OCI-LY7 (cell line): ENCODE measurements around the gene PTH1R.

Experiments used
- EZH2phosphoT487 ChIP-seq: fragments of 200-600 bp; sonication (generic); IDR thresholded peaks from 2 replicates; pipeline ENCODE4 v1.6.1; 2018; ENCODE audit warnings: low read depth, borderline replicate concordance, mild to moderate bottlenecking, mixed run types, antibody characterized with exemption, low read length, moderate library complexity, mixed read lengths
- TF ChIP-seq, protein P1 (sequence below): fragments of 200-600 bp; sonication (generic); conservative IDR thresholded peaks from 2 replicates; pipeline ENCODE4 v1.5.1; 2014; ENCODE audit warnings: mild to moderate bottlenecking, antibody characterized with exemption, low read length, moderate library complexity, mixed read lengths

DNA sequence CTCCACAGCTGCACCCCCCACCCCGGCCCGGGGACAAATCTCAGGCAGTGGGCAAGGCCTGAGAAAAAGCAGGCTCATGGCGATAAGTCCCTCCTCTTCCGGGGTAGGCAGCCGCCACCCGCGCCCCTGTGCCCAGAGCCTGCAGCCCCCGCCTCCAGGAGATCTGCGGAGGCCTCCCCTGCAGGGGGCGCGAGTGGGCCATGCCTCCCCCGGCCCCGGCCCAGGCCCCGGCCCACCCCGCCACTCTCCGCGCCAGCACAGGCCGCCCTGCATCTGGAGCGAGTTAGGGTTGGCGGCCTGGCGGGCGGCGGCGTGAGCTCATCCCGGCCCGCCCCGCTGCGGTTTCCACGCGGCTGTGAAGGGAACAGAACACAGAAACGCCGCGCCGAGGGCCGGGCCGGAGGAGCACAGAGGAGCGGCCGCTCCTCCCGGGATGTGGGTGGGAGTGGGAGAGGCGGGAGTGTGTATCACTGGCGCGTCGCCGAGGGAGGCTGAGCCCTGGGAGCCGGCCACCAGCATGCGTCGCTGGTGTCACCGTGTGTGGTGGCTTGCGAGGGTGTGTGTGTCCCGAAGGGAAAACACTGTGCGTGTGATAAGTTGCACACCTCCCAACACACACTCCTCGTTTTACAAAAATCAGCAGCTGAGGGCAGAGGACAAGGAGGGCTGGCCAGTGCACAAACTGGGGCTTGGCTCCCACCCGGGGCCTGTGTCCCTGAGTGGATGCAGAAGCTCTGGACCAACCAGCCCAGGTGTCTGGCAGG, 31.5 kb upstream of the PTH1R start:
- TF ChIP-seq, protein P1, sequence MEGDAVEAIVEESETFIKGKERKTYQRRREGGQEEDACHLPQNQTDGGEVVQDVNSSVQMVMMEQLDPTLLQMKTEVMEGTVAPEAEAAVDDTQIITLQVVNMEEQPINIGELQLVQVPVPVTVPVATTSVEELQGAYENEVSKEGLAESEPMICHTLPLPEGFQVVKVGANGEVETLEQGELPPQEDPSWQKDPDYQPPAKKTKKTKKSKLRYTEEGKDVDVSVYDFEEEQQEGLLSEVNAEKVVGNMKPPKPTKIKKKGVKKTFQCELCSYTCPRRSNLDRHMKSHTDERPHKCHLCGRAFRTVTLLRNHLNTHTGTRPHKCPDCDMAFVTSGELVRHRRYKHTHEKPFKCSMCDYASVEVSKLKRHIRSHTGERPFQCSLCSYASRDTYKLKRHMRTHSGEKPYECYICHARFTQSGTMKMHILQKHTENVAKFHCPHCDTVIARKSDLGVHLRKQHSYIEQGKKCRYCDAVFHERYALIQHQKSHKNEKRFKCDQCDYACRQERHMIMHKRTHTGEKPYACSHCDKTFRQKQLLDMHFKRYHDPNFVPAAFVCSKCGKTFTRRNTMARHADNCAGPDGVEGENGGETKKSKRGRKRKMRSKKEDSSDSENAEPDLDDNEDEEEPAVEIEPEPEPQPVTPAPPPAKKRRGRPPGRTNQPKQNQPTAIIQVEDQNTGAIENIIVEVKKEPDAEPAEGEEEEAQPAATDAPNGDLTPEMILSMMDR, result peak; percentile 52
- TF ChIP-seq EZH2phosphoT487, result no peak
